Raji (cell line): ENCODE measurements around the gene LPO.

Experiments
- POLR2A ChIP-seq: IDR thresholded peaks from 2 replicates; pipeline ENCODE4 v1.6.1; 2011; ENCODE audit warnings: low read depth, low read length, control low read depth; ENCODE audit not compliant: insufficient read depth

LPO gene

GRCh38 chr17:58246104-58246740 lies 7.8 kb downstream of the LPO start:
- TF ChIP-seq POLR2A = no peak

DNA sequence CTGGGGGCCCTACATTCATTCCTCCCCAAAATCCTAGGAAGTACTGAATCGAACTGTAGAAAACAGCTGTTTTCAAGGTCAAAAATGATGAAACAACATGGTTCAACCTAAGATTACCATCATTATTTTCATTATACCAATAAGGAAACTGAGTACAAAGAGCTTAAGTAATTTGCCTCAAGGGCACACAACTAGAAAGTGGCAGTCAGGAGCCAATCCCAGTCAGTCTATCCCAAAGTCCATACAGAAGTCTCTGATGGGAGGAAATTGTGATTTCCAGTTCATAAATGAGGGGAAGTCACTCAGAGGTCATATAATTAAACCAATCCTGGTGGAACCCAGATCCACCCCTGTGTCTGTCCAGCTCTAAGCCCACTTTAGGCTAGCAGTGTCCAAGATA lies 8.4 kb downstream of the LPO start:
- TF ChIP-seq POLR2A = no peak

DNA sequence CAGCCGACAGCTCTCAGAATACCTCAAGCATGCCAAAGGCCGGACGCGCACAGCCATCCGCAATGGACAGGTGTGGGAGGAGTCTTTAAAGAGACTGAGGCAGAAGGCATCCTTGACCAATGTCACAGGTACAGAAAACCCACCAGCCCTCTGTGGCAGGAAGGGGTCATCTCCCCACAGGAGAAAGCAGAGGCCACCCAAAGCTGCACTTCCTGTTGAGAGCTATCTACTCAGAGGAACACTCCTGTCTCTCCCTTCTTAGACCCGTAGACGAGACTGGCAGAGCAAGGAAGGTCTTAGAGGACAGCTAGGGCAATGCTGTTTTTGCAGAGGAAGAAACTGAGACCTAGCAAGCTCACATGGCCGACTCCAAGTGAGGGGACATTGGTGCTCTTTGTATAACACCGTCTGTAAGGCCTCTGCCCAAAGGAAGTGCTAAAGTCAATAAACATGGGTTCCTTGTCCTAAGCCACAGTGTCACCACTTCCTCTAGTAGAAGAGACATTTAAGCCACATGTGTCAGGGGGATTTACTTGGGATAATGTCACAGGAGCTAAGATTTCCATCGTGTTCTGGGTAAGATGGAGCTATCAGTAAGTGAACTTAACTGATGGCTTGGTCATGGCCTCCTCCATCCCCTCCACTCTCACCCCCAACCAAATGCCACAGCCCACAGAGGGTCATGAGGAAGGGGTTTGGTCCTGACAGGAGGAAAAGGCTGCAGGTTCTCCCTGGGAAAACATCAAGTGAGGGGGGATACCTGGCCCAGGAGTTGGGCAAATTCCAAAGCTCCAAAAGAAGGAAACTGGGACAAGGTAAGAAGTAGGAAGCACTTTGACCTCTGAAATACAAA lies 9.4 kb downstream of the LPO start:
- TF ChIP-seq POLR2A = no peak

- TF ChIP-seq POLR2A = no peak
Measured at GRCh38 chr17:58248955-58249269, 10.5 kb downstream of the LPO start.

- no peak for TF ChIP-seq POLR2A
Measured at GRCh38 chr17:58249270-58250133, 11.1 kb downstream of the LPO start.

- TF ChIP-seq POLR2A = no peak
Measured at GRCh38 chr17:58250344-58251011, 12.1 kb downstream of the LPO start.

DNA sequence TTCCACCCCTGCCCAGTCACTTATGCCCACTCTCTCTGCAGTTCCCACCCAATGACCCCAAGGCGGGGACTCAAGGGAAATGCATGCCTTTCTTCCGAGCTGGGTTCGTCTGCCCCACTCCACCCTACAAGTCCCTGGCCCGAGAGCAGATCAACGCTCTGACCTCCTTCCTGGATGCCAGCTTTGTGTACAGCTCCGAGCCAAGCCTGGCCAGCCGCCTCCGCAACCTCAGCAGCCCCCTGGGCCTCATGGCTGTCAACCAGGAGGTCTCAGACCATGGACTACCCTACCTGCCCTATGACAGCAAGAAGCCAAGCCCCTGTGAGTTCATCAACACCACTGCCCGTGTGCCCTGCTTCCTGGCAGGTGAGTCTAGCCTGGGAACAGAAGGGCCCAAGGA lies 13.8 kb downstream of the LPO start:
- TF ChIP-seq POLR2A = no peak

- TF ChIP-seq POLR2A = no peak
Measured at GRCh38 chr17:58253082-58253481, 14.7 kb downstream of the LPO start.

DNA sequence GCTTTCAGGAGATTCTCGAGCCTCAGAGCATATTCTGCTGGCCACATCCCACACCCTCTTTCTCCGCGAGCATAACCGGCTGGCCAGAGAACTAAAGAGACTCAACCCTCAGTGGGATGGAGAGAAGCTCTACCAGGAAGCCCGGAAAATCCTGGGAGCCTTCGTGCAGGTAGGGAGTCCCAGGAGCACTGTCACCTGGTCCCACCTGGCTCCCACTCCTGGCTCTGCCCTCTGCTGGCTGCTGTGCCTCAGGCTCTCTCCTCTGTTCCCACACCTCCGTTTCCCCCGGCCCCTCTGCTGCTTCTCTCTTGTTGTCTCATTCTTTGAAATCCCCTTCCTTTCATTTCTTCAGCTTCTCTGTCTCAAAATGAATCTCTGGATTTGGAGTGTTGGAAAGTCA lies 16.4 kb downstream of the LPO start:
- no peak for TF ChIP-seq POLR2A

DNA sequence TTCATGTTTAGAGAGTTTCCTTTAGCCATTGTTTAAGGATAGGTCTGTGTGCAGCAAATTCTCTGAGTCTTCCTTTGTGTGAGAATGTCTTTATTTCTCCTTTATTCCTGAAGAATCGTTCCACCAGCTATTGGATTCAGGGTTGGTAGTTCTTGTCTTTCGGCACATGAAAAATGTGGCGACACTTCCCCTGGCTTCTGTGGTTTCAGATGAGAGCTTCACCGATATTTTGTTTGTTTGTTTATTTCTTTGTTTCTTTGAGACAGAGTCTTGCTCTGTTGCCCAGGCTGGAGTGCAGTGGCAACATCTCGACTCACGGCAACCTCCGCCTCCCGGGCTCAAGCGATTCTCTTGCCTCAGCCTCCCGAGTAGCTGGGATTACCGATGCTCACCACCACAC lies 23.8 kb downstream of the LPO start:
- no peak for TF ChIP-seq POLR2A

GRCh38 chr17:58263773-58264172 lies 25.4 kb downstream of the LPO start:
- no peak for TF ChIP-seq POLR2A

DNA sequence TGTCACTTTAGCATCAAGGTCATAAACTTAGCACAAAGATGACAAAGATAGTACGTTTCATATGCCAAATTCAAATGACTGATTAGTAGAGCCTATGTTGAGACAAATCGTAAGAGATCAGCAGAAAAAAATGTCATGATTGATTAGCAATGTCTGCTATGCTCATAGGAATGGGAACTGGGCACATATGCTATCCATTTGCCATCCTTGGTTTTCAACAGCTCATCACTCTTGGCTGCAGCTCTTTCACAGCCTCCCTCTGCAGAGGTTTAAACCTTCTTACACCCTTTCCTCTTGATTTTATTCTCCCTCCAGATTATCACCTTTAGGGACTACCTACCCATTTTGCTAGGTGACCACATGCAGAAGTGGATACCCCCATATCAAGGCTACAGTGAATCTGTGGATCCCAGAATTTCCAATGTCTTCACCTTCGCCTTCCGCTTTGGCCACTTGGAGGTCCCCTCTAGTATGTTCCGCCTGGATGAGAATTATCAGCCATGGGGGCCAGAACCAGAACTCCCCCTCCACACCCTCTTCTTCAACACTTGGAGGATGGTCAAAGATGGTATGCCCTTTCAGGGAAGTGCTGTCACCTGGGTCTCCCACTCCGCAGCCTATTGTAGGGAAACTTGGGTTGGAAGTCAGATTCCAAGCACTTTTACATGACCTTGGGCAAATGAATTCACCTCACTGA lies 26.2 kb downstream of the LPO start:
- no peak for TF ChIP-seq POLR2A

- no peak for TF ChIP-seq POLR2A
Measured at GRCh38 chr17:58265271-58265670, 26.9 kb downstream of the LPO start.
